Peyer's patch (tissue), 4 donors: ENCODE data around the gene CELSR3.

Source experiments
- POLR2A ChIP-seq, 2 donors: fragments of 450-650 bp; IDR thresholded peaks; one replicate each; pipeline ENCODE4 v1.5.1; 2017; ENCODE audit warnings: antibody characterized with exemption in 2 of 2, mild to moderate bottlenecking in 2 of 2, moderate library complexity in 2 of 2
- TF ChIP-seq, protein P1 (sequence below), 6 experiments: fragments of 450-650 bp in 4 of 6; fragments of 200-600 bp in 2 of 6; sonication (generic) in 1 of 6; IDR thresholded peaks; one replicate each; pipeline ENCODE4 v1.5.1; 2017 to 2019; ENCODE audit warnings: antibody characterized with exemption in 6 of 6, mild to moderate bottlenecking in 3 of 6, moderate library complexity in 1 of 6

DNA sequence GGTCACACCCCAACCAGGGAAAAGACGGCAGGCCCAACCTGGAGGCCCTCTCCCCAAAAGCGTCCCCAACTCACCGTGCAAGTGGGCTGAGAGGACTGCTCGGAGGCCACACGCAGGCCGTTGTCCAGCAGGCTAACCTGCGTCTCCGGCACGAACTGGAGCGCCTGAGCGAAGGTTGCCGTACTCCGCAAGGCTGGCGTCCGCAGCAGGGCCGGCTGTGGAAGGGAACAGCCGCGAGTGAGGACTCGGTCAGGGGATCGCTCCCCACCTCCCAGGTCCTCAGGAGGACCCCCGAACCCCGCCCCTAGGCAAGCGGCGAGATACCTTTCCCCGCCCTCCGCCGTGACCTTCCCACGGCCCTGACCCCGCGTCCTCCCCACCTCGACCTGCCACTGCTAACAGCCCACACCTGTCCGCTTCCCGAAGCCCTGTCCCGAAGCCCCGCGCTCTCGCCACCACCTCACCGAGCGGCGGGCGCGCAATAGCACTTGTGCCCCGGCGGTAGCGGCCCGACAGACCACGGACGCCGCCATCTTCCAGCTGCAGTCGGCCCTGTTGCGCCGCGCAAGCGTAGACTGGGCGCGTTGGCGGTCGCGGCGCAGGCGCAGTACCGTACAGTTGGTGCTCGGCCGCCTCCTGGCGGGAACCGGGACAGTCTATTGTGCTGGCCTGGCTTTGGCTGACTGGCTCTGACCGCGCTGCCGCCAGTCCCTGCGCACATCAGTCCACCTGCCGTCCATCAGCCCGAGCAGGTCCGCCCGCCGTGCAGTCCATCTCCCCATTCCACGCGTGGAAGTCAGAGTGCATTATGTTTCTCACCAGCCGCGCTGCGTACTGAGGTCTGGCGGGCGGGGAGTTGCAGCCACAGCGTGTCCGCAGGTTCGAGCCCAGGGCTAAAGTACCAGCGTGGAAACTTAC, 53.3 kb downstream of the CELSR3 start, which contains the start of gene UQCRC1:
- TF ChIP-seq, protein P1, sequence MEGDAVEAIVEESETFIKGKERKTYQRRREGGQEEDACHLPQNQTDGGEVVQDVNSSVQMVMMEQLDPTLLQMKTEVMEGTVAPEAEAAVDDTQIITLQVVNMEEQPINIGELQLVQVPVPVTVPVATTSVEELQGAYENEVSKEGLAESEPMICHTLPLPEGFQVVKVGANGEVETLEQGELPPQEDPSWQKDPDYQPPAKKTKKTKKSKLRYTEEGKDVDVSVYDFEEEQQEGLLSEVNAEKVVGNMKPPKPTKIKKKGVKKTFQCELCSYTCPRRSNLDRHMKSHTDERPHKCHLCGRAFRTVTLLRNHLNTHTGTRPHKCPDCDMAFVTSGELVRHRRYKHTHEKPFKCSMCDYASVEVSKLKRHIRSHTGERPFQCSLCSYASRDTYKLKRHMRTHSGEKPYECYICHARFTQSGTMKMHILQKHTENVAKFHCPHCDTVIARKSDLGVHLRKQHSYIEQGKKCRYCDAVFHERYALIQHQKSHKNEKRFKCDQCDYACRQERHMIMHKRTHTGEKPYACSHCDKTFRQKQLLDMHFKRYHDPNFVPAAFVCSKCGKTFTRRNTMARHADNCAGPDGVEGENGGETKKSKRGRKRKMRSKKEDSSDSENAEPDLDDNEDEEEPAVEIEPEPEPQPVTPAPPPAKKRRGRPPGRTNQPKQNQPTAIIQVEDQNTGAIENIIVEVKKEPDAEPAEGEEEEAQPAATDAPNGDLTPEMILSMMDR (IDR thresholded peaks at IDR 0.05), result peak; percentile 50 to 97 (median 90)
- TF ChIP-seq POLR2A (IDR thresholded peaks at IDR 0.05), result peak; percentile 82 to 93
